HG03558 (cell line): Measurements from ENCODE around the gene CACNA2D4.
"Not testable (repeated sequence)": the region's sequence is repeated elsewhere in the genome, so short reads cannot be mapped to it uniquely, and the experiment has no call there.

Experiments
- ATAC-seq: cut with Tn5 transposase; IDR thresholded peaks from one replicate; pipeline ENCODE4 v1.9.1; 2021; ENCODE audit warnings: moderate number of reproducible peaks; ENCODE audit not compliant: unreplicated experiment; ENCODE audit errors: extremely low read depth

CACNA2D4 gene

DNA sequence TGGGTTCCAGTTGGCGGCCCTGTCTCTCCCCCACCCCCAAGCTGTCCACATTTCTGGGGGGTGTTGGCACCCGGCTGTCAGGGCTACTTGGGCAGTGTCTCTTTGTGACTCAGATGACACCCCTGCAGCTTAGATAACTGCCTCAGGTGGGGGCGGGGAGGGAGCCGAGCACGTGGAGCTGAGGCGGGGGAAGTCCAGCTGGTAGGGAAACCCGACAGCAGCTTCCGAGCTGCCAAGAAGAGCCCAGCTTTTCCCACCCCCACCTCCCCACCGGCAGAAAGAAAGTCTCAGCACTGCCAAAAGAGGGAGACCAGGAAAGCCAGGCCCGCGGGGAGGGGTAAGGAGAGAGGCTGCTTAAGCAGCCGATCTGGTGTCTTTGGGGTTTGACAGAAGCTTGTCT, 96.6 kb downstream of the CACNA2D4 start:
- no peak for ATAC-seq

DNA sequence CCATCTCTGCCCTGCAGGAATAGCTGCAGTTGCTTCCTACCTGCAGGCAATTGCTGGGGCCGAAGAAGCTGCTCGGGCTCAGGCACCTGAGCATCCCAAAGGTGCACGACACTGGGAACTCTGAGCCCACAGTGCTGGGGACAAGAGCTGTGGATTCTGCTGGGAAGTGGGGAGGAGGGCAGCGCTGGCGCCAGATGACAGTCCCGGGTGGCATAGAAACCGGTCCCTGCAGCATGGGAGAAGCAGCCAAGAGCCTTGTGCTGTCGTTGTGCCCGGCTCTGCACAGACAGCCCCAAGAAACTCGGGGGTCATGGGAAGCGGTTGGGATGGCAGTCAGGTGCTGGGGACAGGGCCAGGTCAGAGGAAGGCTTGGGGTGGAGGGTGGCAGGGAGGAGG, 97.6 kb downstream of the CACNA2D4 start:
- ATAC-seq = no peak

DNA sequence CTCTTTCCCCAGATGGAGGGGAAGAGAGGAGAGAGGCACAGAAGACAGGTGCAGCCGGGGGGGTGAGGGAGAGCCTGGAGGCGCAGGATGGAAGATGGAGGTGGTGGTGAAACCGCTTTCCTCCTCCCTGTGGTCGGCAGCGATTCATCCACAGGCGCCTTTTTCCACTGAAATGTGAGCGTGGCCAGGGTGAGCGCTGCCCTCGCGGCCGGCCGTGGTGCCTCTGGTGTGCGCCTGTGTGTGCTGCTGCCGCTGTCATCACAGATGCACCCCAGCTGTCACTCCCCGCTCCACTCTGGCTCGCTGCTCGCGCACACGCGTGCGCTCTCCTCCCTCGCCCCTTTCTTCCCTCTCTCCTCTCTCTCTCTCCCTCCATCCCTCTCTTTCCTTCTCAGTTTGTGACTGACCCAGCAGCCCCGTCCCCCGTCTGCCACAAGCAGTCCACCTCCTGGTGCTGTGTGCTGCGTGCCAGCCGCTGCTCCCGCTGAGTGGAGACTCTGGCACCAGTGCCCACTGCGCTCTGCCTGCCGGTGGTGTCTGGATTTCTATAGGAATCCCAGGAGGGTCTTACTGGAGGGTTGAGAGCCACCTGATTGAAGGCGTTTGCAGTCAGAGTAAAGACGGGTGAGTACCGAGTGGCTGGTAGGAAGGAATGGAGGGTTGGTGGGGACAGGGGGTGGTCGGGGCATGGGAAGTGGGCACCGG, 98.1 kb downstream of the CACNA2D4 start, which contains the start of gene LRTM2:
LRTM2 (plus strand) TSS at position 375 of the 705 bp plus-strand sequence. CDS start 7,584 bp downstream, outside the sequence.
- ATAC-seq = no peak

DNA sequence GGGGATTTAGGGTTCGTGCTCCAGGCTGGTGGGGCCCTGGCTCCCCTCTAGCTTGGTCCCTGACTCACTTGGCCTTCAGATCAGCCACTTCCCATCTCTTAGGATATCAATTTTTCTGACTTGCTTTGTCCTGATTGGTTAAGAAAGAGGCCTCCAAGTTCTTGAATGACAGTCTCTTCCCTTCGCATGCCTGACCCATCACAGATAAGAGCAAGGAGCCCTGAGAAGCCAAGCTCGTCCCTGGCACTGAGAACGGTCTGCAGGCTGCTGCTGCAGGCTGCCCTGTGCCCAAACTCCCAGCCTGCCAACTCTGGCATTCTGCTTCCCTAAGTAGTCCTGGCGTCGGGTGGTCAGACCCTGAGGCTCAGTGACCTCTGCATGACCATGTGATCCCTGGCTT, 98.9 kb downstream of the CACNA2D4 start:
- ATAC-seq = no peak

DNA sequence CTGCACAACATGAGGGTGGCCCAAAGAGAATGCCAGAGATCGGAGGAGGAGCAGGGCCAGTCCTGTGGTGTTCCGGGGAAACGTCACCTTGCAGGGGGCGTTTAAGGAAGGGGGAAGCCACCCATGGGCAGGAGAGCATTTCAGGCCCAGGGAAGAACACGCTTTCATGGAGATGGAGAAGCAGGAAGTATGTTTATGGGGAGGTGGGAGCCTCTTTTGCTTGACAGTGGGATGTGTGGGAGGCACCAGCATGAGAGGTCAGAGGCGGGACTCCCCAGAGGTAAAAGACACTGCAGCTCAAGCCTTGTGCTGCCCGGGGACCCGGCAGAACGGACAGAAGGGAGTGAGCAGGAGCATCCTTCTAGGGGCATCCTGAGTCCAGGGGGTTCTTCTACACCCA, 99.4 kb downstream of the CACNA2D4 start:
- no peak for ATAC-seq

DNA sequence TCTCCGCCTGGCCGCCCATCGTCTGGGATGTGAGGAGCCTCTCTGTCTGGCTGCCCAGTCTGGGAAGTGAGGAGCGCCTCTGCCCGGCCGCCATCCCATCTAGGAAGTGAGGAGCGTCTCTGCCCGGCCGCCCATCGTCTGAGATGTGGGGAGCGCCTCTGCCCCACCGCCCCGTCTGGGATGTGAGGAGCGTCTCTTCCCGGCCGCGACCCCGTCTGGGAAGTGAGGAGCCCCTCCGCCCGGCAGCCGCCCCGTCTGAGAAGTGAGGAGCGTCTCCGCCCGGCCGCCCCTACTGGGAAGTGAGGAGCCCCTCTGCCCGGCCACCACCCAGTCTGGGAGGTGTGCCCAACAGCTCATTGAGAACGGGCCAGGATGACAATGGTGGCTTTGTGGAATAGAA, 100.5 kb downstream of the CACNA2D4 start:
- not testable (repeated sequence) for ATAC-seq

DNA sequence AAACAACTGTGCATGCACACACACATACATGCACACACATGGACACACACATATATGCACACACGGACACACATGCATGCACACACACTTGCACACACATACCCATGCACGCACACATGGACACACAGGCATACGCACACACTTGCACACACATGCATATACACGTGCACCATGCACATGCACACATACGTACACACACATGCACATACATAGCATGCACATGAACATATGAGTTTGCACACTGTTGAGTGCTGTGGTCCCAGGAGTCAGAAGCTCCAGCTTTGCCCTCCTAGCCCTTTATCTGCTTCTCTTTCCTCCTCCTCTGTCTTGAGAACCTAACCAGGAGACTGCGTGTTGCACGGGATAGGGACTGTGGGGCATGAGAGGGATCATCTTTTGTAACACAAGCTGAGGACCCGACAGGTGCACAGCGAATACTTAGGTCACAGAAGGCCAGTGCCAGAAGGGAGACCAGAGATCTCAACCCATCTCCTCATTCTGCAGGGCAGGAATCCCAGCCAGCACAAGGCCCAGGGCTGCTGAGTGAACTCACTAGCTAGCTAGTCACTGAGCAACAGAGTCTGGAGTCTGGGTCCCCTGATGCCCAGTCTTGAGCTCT, 101.6 kb downstream of the CACNA2D4 start:
- ATAC-seq = no peak

DNA sequence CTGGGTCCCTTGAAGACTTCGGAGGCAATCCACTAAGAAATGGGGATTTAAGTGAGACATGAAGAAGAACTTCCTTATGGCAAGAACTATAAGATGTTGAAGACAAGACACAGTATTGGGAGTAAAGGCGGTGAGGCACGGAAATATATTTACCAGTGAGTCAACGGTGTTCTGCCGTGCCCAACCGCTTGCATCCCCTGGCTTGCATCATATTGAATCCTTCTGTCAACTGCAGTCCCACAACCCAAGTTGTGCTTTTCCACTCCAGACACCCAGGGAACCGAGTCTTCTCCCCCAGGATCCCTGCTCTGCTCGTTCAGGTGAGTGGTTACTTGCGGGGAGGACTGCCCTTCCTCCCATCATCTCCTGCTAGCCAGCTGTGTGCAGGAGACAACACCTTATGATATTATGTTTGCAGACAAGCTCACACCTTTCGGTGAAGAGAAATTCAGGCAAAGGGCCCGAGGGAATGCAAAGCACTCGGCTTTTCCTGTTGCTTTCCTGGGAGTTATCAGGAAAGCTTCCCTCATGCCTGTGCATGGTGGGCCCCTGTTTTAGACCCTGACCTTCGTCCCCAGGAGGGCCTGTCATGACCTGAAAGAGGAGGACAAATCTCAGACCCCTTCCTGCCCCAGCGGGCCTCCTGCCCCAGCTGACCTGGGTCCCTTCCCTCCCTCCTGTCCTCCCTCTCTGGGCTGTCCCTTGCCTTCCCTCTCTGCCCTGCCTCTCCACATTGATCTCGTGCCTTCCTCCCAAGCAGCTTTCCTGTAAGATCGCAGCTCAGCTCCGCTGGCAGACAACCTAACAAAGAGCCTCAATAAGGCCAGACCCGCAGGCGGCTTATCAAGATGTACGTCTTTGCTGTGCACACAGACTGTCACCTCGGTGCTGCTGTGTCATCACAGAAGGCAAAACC, 102.4 kb downstream of the CACNA2D4 start:
- no peak for ATAC-seq

DNA sequence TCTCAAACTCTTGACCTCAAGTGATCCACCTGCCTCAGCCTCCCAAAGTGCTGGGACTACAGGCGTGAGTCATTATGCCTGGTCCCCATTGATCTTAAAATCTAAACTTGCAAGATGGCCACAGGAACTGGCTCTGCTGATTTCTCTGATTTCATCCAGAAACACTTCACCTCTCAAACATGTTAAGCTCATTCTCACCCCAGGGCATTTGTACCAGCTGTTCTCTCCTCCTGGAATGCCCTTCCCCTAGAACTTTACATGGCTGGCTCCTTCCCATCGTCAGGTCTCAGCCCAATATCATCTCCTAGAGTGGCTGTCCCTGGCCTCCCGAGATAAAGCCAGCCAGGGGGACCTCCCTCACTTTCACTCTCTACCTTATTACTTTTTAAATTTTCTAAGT, 103.3 kb downstream of the CACNA2D4 start:
- ATAC-seq = no peak

DNA sequence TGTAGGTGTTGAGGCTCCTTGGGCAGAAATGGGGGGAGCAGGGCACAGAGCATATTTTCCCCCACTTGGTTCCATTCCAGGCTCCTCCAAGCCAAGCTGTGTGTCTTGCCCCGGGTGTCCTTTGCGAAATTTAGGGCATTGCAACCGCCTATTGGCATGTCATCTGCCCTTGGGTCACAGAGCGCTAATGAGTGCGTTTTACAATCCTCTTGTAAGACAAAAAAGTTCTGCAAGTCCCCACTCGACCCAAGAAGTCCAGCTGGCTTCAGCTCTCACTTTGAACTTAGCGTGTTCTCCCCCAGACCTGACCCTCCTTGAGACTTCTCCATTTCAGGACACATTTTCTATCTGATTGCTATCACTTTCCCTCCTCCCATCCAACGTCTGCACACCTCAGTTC, 104.2 kb downstream of the CACNA2D4 start:
- no peak for ATAC-seq

DNA sequence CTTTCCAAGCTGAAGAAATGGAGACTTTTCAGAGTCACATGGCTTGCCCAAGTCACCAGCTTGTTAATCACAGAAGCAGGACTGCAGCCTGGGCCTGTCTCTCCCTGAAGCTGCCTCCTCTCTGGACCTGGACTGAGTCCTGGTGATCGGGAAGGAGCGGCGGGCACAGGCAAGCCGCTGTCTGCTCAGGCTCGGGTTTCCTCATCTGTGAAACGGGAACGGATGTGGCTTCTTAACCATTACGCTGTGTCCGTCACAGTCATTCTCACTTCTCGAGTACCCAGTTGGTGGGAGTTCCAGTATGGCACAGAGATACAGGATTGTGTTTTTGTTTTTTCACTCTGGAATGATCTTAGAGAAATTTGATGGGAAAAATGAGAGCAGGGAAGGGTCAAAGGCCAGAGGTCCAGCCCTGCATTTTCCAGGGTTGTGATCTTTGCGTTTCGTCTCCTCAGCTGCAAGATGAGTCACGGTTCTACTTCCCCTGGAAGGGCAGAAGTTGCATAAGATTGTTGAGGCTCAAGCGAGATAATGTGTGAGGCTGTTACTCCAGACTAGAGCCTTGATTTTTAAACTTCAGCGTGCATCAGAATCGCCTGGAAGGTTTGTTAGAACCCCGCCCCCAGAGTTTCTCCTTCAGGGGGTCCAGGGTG, 105.7 kb downstream of the CACNA2D4 start:
- no peak for ATAC-seq

DNA sequence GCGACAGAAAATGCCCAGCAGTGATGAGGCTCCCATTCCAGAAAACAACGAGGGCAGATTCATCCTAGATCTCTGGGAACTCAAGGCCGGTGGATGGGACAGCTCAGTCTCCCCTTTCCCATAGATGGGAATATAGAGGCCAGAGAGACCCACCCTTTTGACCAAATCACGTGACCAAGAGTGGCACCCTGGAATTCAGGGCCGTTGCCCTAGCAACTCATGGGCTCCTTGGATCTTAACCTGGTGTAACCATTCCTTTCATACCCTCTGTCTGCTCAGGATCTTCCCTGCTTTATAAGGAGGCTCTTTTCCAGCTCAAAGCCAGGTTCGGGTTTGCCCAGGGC, 106.5 kb downstream of the CACNA2D4 start:
- ATAC-seq = no peak

DNA sequence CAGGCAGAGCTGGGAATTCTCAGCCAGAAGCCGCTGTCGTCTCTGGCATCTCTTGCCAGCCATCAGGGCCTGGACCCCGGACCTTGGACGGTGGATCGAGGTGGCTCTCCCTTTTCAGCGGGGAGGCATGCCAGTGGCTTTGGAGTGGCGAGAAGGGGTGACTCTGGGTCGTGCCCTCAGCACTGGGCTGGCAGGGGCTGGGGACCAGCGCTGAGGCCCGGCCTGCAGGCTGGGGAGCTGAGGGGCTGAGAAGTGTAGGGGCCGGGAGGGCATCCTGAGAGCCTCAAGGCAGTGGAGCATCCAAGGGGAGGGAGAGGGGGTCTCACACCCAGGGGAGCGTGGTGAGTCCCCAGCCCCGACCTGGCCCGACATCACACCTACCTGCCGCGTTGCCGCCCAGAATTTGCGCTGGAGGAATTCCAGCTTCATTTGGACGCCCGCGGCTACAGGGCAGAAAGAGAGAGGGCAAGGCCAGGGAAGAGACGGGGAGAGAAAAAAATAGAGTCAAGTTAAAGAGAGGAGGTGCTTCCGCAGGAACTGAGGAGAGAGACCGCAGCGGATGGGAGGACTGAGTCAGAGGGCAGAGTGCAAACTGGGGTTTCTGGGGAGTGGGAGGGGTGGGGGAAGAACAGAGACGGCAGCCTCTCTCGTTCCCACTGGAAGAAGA, 107.0 kb downstream of the CACNA2D4 start:
- no peak for ATAC-seq

DNA sequence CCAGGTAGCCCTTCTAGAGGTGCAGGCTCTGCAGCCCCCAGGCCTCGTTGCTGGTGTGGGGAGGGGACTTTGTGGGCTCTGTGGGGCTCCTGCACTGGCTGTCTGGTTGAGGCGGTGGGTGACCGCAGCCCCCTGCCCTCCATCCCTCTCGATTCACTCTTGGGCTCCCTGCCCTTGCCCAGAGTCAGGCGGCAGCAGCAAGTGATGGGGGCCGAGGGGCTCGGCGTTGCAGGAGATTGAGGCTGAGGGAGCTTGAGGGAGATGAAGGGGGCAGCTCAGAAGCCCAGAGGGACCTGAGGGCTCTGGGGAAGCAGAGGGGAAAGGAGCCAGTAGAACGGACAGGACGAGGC, 107.5 kb downstream of the CACNA2D4 start:
- ATAC-seq = no peak

DNA sequence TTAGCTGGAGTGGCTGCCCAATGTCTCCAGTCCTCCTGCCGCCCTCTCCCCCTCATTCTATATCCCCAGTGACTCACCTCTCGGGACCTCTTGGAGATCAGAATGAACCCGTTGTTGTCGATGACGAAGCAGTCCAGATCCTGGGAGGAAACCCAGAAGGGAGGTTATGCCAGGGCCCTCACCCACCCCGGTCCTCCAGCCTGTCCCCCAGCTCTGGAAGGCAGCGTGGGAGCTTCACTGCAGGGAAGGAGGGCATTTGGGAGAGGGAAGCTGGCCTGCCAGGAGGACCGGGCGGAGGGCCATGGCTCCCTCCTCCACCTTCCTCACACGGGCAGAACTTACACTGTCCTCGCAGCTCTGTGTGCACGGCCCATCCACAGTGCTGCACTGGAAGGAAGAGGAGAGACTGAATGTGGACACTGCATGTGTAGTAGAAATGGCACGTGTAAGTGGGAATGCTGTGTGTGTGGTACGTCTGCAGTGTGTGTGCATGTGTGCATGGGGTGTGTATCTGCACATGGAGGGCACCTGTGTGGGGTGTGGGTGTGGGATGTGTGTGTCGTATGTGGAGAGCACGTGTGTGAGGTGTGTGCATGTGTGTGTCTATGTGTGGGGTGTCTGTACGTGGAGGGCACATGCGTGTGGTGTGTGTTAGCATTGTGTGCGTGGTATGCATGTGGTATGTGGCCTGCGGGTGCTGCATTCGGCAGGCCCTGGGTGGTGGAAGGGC, 108.1 kb downstream of the CACNA2D4 start:
- ATAC-seq = no peak

DNA sequence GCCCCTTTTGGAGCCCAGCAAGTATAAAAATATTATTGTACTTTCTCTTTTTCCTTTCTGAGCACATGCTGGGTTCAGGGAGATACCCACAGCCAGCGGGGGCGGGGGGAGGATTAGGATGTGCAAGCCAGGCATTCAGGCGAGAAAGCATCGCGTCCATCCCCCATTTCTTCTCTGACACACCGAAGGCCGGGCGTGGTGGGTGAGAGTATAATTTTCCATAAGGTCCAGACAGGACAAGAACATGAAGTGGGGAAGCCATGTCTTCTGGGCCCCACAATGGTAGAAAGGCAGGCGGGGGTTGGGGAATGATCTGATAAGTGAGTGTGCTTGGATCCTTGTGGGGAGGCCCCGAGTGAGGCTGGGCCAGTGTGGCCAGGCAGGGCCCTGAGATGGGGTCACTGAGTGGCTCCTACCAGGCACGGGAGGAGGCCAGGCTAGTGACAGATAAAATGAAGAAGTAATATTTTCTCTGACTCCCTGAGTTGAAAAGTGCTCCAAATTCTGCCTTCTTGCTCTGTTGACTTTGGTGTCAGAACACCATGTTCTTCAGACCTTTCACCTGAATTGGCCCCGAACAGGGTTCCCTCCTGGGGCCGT, 108.8 kb downstream of the CACNA2D4 start:
- no peak for ATAC-seq

DNA sequence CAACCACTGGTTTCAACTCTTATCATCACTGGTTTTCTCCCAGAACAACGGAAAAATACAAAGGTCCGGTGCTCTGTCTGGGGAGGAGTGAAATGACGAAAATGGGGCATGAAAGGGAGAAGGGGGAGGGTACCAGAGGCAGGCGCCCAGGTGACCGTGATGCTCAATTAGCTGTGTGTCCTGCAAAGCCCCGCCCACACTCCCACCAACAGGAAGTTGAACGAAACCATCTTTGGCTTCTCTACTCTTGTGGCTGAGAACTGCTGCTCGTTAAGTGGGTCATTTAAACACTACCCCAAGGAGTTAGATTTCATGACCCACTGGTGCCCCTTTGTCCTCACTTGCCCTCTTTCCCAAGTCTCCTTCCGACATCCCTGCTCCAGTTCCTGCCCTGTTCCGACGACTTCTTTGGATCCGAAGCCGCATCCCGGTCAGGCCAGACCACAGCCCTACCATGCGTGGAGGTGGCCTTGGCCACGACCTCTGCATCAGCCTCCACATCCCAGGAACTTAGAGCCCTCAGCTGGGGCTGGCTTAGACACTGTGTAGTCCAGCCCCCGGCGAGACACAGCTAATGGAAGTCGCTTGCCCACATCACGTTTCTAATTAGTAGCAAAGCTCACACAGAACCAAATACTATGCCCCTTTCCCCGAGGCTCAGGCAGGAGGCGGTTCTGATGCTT, 109.5 kb downstream of the CACNA2D4 start:
- no peak for ATAC-seq

DNA sequence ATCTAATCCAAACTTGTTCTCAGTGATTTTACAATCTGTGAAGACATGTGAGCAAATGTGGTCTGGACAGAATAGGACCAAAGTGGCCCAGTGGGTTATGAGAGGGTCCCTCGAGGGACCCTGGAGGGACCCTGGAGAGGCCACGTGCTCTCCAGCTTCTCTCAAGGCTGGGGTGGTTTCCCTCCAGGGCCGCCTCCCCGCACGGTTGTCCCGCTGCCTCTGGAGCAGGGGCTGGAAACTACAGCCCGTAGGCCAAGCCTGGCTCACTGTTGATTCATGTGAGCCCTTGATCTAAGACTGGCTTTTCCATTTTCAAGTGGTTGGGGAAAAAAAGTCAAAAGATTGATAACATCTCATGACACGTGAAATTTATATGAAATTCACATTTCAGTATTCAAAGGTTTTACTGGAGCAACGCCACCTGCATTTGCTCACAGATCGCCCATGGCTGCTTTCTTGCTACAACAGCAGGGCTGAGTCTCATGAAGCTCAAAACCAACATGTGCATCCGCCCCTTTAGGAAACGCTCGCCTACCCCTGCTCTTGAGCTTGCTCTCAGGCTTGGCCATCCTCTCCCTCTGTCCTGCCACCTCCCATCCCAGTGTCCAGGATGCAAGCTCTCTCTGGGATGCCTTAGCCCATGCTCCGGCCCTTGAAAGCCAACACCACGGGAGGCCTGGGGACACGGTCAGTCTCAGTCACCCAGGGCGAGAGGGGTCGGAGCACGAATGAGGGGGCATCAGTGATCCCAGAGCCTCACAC, 110.2 kb downstream of the CACNA2D4 start:
- no peak for ATAC-seq
